CD14-positive monocyte (primary cell): ENCODE measurements around the gene DDX27. TPM values are rescaled to one million over a fixed set of nuclear protein-coding genes. Genes with fewer than 3 reads are reported as not detected.

Experiments
- DNase-seq, 3 donors: peaks; one replicate each; pipeline ENCODE4 v3.0.0-alpha.2; 2011 to 2022
- H2AFZ ChIP-seq: 2 replicates; pipeline ENCODE4 v1.6.0; 2012; ENCODE audit warnings: mild to moderate bottlenecking, low read depth, low read length, inconsistent platforms; ENCODE audit not compliant: insufficient read depth, poor library complexity, severe bottlenecking
- H3K27ac ChIP-seq, 2 donors: 1 replicate in 1 of 2; 2 replicates in 1 of 2; pipeline ENCODE4 v1.5.1; 2012 to 2013; ENCODE audit warnings: low read length in 2 of 2, control low read depth in 1 of 2, inconsistent platforms in 1 of 2, low read depth in 1 of 2, mild to moderate bottlenecking in 1 of 2
- H3K27me3 ChIP-seq, 2 donors: one replicate each; pipeline versions ENCODE4 v1.6.0 to v1.6.1; 2011 to 2013; ENCODE audit warnings: low read length in 2 of 2; ENCODE audit not compliant: control insufficient read depth in 2 of 2, insufficient read depth in 2 of 2
- H3K36me3 ChIP-seq, 2 donors: replicated peaks in 1 of 2; 1 replicate in 1 of 2; 2 replicates in 1 of 2; pipeline versions ENCODE4 v1.5.1 to v1.6.1; 2012 to 2013; ENCODE audit warnings: low read length in 2 of 2, control low read depth in 1 of 2, inconsistent platforms in 1 of 2, mild to moderate bottlenecking in 1 of 2; ENCODE audit not compliant: insufficient read depth in 2 of 2, control insufficient read depth in 1 of 2
- H3K4me1 ChIP-seq, 2 donors: 1 replicate in 1 of 2; 2 replicates in 1 of 2; pipeline versions ENCODE4 v1.5.1 to v1.6.1; 2012 to 2013; ENCODE audit warnings: low read length in 2 of 2, control low read depth in 1 of 2, inconsistent platforms in 1 of 2, mild to moderate bottlenecking in 1 of 2, moderate library complexity in 1 of 2; ENCODE audit not compliant: insufficient read depth in 2 of 2, control insufficient read depth in 1 of 2
- H3K4me2 ChIP-seq: replicated peaks from 2 replicates; pipeline ENCODE3; 2012; ENCODE audit warnings: low read length, moderate library complexity, mild to moderate bottlenecking; ENCODE audit not compliant: poor library complexity, severe bottlenecking; ENCODE audit errors: extremely low read depth
- H3K4me3 ChIP-seq, 3 experiments: fragments of 200-600 bp in 1 of 3; sonication (generic) in 1 of 3; replicated peaks in 1 of 3; 1 replicate in 2 of 3; 2 replicates in 1 of 3; pipeline ENCODE4 v1.5.1; 2011 to 2013; ENCODE audit warnings: low read length in 3 of 3, mild to moderate bottlenecking in 3 of 3, control low read depth in 2 of 3, low read depth in 2 of 3, inconsistent platforms in 1 of 3, moderate library complexity in 1 of 3
- H3K79me2 ChIP-seq: 2 replicates; pipeline ENCODE4 v1.6.0; 2012; ENCODE audit warnings: mild to moderate bottlenecking, control low read depth, inconsistent platforms, low read length, moderate library complexity; ENCODE audit not compliant: insufficient read depth
- H3K9ac ChIP-seq: 2 replicates; pipeline ENCODE4 v1.6.0; 2017; ENCODE audit warnings: low read length, mild to moderate bottlenecking; ENCODE audit not compliant: insufficient read depth, poor library complexity, severe bottlenecking
- H3K9me3 ChIP-seq, 2 donors: replicated peaks in 1 of 2; 1 replicate in 1 of 2; 2 replicates in 1 of 2; pipeline versions ENCODE4 v1.5.1 to v1.6.1; 2012 to 2013; ENCODE audit warnings: low read length in 2 of 2, control low read depth in 1 of 2; ENCODE audit not compliant: control insufficient read depth in 1 of 2, insufficient read depth in 1 of 2
- H4K20me1 ChIP-seq: 2 replicates; pipeline ENCODE4 v1.6.0; 2012; ENCODE audit warnings: mild to moderate bottlenecking, low read length, control low read depth, moderate library complexity; ENCODE audit not compliant: insufficient read depth
- H3K27ac Mint-ChIP-seq, 7 donors: one replicate each; pipeline ENCODE4 v1.8.0; 2020; ENCODE audit warnings: mild to moderate bottlenecking in 7 of 7, mixed read lengths in 7 of 7, moderate library complexity in 6 of 7, inconsistent platforms in 2 of 7
- H3K27me3 Mint-ChIP-seq, 3 donors: one replicate each; pipeline ENCODE4 v1.8.0; 2021 to 2022; ENCODE audit warnings: low read depth in 3 of 3, mild to moderate bottlenecking in 3 of 3, mixed read lengths in 3 of 3, moderate library complexity in 3 of 3, inconsistent platforms in 1 of 3
- H3K36me3 Mint-ChIP-seq, 2 donors: one replicate each; pipeline ENCODE4 v1.8.0; 2020; ENCODE audit warnings: mixed read lengths in 2 of 2, inconsistent platforms in 1 of 2, mild to moderate bottlenecking in 1 of 2
- H3K4me1 Mint-ChIP-seq: one replicate; pipeline ENCODE4 v1.8.0; 2020; ENCODE audit warnings: mild to moderate bottlenecking, mixed read lengths
- H3K4me3 Mint-ChIP-seq, 2 donors: one replicate each; pipeline ENCODE4 v1.8.0; 2020; ENCODE audit warnings: mild to moderate bottlenecking in 2 of 2, mixed read lengths in 2 of 2, moderate library complexity in 1 of 2
- H3K9me3 Mint-ChIP-seq, 7 donors: one replicate each; pipeline ENCODE4 v1.8.0; 2020 to 2022; ENCODE audit warnings: mixed read lengths in 7 of 7, mild to moderate bottlenecking in 6 of 7, moderate library complexity in 6 of 7, inconsistent platforms in 2 of 7
- WGBS: methylation state at CpG from one replicate; pipeline ENCODE4 v1.1.5; 2013; ENCODE audit warnings: missing lambda C conversion rate; ENCODE audit not compliant: insufficient coverage; 5-methylcytosine and 5-hydroxymethylcytosine counted together
- intact Hi-C, 2 donors: fragments of 100-400 bp; cut with micrococcal nuclease; formaldehyde crosslinking; loops; one replicate each; pipeline versions ENCODE4 v1.15.0 to v1.15.1; 2023
- polyA plus RNA-seq, 3 donors: library from polyadenylated mRNA; depleted of rRNA in 1 of 3; unstranded in 2 of 3; stranded (reverse) in 1 of 3; fragments of 300-500 nt in 2 of 3; fragments of >200 nt in 1 of 3; fragmentation: Illumina TruSeq in 2 of 3; gene quantifications; 1 replicate in 2 of 3; 2 replicates in 1 of 3; pipeline ENCODE4 v1.2.3, GENCODE V29; 2012 to 2021
- TF ChIP-seq, protein P1 (sequence below): fragments of 200-600 bp; IDR thresholded peaks from one replicate; pipeline ENCODE4 v1.8.0; 2022; ENCODE audit warnings: antibody characterized with exemption, mild to moderate bottlenecking

Gene DDX27
- polyA plus RNA-seq, 3 donors, result 13.8 to 31.5 (median 17.7) TPM

DNA sequence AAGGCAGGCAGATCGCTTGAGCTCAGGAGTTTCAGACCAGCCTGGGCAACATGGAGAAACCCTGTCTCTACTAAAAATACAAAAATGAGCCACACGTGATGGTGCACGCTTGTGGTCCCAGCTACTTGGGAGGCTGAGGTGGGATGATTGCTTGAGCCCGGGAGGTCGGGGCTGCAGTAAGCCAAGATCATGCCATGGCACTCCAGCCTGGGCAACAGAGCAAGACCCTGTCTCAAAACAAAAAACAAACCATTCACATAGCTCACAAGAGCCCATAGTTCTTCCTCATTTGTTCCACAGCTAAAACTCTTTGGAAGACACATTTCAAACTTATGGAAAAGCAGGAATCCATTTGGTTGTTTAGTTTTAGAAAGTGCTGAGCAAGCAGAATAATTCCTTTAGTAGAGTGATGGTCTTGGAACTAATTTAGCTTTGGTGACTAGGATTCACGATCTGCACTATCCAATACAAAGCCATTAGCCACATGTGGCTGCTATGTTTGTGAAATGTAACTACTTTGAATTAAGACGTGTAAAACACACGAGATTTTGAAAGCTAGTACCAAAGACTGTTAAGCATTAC, 54.6 kb downstream of the DDX27 start:
- Histone ChIP-seq H3K79me2 (peaks cover 92% of the 10 kb centered on the region), H3K4me1 (peaks cover 22 to 51% of the 10 kb centered on the region in 2 donors), H3K9me3 (no peaks in the 10 kb centered on the region), H3K9ac (no peak overlapping the region), H4K20me1 (peaks cover 75% of the 10 kb centered on the region), H3K27ac (no peak overlapping the region), H2AFZ (no peak overlapping the region), H3K4me3 (no peak overlapping the region), H3K27me3 (no peaks in the 10 kb centered on the region), H3K4me2 (no peak overlapping the region), H3K36me3 (peaks cover 53 to 62% of the 10 kb centered on the region in 2 donors)
- Mint-ChIP-seq H3K36me3 (peaks cover 46 to 66% of the 10 kb centered on the region in 2 donors), H3K4me1 (peaks cover 47% of the 10 kb centered on the region), H3K4me3 (no peak overlapping the region), H3K27me3 (no peaks in the 10 kb centered on the region), H3K9me3 (peaks cover 0 to 3% (median 0%) of the 10 kb centered on the region in 7 donors), H3K27ac (no peak overlapping the region)
- intact Hi-C loops, result loop anchor here in 1 of 2 donors (5.0 kb wide), 1 partner anchor 51 kb away; no protein-coding TSS in a partner anchor
- TF ChIP-seq, protein P1, sequence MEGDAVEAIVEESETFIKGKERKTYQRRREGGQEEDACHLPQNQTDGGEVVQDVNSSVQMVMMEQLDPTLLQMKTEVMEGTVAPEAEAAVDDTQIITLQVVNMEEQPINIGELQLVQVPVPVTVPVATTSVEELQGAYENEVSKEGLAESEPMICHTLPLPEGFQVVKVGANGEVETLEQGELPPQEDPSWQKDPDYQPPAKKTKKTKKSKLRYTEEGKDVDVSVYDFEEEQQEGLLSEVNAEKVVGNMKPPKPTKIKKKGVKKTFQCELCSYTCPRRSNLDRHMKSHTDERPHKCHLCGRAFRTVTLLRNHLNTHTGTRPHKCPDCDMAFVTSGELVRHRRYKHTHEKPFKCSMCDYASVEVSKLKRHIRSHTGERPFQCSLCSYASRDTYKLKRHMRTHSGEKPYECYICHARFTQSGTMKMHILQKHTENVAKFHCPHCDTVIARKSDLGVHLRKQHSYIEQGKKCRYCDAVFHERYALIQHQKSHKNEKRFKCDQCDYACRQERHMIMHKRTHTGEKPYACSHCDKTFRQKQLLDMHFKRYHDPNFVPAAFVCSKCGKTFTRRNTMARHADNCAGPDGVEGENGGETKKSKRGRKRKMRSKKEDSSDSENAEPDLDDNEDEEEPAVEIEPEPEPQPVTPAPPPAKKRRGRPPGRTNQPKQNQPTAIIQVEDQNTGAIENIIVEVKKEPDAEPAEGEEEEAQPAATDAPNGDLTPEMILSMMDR, result no peak
- DNase-seq, result no peak
- 88% methylated on average over 5 of the region's 8 CpGs for WGBS

DNA sequence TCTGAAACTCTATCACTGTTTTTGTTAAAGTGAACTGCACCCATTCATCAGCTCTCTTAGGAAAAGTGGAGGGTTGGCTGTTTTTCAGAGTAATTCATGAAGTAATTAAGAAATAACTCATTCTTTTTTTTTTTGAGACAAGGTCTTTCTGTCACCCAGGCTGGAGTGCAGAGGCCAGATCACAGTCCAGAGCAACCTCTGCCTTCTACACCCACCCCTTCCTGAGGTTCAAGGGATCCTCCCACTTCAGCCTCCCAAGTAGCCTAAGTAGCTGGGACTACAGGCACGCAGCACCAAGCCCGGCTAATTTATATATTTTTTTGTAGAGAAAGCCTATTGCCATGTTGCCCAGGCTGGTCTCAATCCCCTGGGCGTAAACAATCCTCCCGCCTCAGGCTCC, 56.0 kb downstream of the DDX27 start:
- H3K79me2 ChIP-seq, result peaks cover 92% of the 10 kb centered on the region
- intact Hi-C loops, result no loop called here
- peaks cover 1 to 15% (median 11%) of the 10 kb centered on the region in 7 donors for H3K9me3 Mint-ChIP-seq
- peak overlapping the region in 2 of 7 donors; percentile 83 to 98 for H3K27ac Mint-ChIP-seq
- H3K27ac ChIP-seq, result peak overlapping the region in 1 of 2 donors; percentile 94
- no peak for DNase-seq
- no peak overlapping the region for H3K4me2 ChIP-seq
- no peak overlapping the region for H3K4me3 ChIP-seq
- peaks cover 2 to 6% of the 10 kb centered on the region in 2 donors for H3K9me3 ChIP-seq
- no peak overlapping the region for H3K9ac ChIP-seq
- WGBS, result 100% methylated on average over 2 of the region's 4 CpGs
- H3K4me1 Mint-ChIP-seq, result peaks cover 47% of the 10 kb centered on the region
- no peak overlapping the region for H3K4me3 Mint-ChIP-seq
- TF ChIP-seq, protein P1, result no peak
- no peak overlapping the region for H2AFZ ChIP-seq
- peaks cover 74% of the 10 kb centered on the region for H4K20me1 ChIP-seq
- no peaks in the 10 kb centered on the region for H3K27me3 ChIP-seq
- peaks cover 41 to 66% of the 10 kb centered on the region in 2 donors for H3K36me3 Mint-ChIP-seq
- H3K36me3 ChIP-seq, result peaks cover 48 to 57% of the 10 kb centered on the region in 2 donors
- peaks cover 36 to 51% of the 10 kb centered on the region in 2 donors for H3K4me1 ChIP-seq
- H3K27me3 Mint-ChIP-seq, result peaks cover 0 to 2% (median 0%) of the 10 kb centered on the region in 3 donors
